ENCODE data around the gene BAIAP2.

DNA sequence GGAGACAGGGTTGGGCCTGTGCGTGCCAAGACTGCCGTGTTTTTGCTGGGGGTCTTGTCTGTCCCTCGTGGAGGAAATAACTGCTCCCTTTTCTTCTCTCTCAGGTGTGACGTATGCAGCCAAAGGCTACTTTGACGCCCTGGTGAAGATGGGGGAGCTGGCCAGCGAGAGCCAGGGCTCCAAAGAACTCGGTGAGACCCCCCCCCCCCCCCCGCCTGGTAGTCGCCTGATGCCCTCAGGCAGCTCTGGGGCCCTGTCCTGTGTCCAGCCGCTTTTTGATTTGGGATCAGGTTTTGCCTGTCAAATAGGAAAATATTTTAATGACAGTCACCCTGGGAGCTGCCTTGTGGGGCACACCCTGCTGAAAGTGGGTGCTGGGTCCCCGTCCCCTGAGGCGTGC is 22.8 kb downstream of the BAIAP2 start:
- TF ChIP-seq, protein P1, sequence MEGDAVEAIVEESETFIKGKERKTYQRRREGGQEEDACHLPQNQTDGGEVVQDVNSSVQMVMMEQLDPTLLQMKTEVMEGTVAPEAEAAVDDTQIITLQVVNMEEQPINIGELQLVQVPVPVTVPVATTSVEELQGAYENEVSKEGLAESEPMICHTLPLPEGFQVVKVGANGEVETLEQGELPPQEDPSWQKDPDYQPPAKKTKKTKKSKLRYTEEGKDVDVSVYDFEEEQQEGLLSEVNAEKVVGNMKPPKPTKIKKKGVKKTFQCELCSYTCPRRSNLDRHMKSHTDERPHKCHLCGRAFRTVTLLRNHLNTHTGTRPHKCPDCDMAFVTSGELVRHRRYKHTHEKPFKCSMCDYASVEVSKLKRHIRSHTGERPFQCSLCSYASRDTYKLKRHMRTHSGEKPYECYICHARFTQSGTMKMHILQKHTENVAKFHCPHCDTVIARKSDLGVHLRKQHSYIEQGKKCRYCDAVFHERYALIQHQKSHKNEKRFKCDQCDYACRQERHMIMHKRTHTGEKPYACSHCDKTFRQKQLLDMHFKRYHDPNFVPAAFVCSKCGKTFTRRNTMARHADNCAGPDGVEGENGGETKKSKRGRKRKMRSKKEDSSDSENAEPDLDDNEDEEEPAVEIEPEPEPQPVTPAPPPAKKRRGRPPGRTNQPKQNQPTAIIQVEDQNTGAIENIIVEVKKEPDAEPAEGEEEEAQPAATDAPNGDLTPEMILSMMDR (IDR thresholded peaks at IDR 0.05 in 4 of 5, conservative IDR thresholded peaks at IDR 0.05 in 1 of 5) = no peak
- no peak for TF ChIP-seq POLR2A (IDR thresholded peaks at IDR 0.05)

All from gastrocnemius medialis (tissue), 4 donors.